HepG2 (cell line): ENCODE measurements around the gene TNS4. TPM values are rescaled to one million over a fixed set of nuclear protein-coding genes. Genes with fewer than 3 reads are reported as not detected.

Source experiments
- CREM ChIP-seq, 2 experiments: sonication (generic) in 1 of 2; formaldehyde crosslinking in 1 of 2; IDR thresholded peaks; 2 replicates each; pipeline versions ENCODE4 v1.4.0 to v1.6.1; 2016 to 2020; ENCODE audit warnings: antibody characterized with exemption in 1 of 2, mild to moderate bottlenecking in 1 of 2, missing genetic modification reagents in 1 of 2
- CSRNP2 ChIP-seq: sonication (generic); formaldehyde crosslinking; conservative IDR thresholded peaks from 2 replicates; pipeline ENCODE4 v1.8.0; 2022; ENCODE audit warnings: low read depth, missing genetic modification reagents
- GABPA ChIP-seq, 2 experiments: IDR thresholded peaks; 2 replicates each; pipeline ENCODE4 v1.6.1; 2011 to 2016; ENCODE audit warnings: low read depth in 2 of 2, low read length in 1 of 2, missing biosample characterization in 1 of 2, missing genetic modification characterization in 1 of 2
- HOMEZ ChIP-seq: IDR thresholded peaks from 2 replicates; pipeline ENCODE4 v1.6.1; 2016; ENCODE audit warnings: low read depth
- IKZF4 ChIP-seq: sonication (generic); formaldehyde crosslinking; IDR thresholded peaks from 2 replicates; pipeline ENCODE4 v1.5.1; 2020; ENCODE audit warnings: borderline replicate concordance, mild to moderate bottlenecking, low read depth, missing genetic modification reagents; ENCODE audit errors: not compliant biosample characterization
- SMC3 ChIP-seq: IDR thresholded peaks from 2 replicates; pipeline ENCODE4 v1.6.1; 2011; ENCODE audit warnings: low read length, improper control_type of control experiment
- SP2 ChIP-seq: sonication (generic); formaldehyde crosslinking; IDR thresholded peaks from 2 replicates; pipeline ENCODE4 v1.5.1; 2020; ENCODE audit warnings: mild to moderate bottlenecking, missing genetic modification reagents
- ZFAT ChIP-seq: sonication (generic); formaldehyde crosslinking; conservative IDR thresholded peaks from 2 replicates; pipeline ENCODE4 v1.8.1; 2023; ENCODE audit warnings: missing genetic modification reagents, inconsistent platforms
- ZFP37 ChIP-seq: sonication (generic); formaldehyde crosslinking; IDR thresholded peaks from 2 replicates; pipeline ENCODE4 v1.4.0; 2020; ENCODE audit warnings: missing genetic modification reagents, borderline replicate concordance
- ZNF460 ChIP-seq: sonication (generic); formaldehyde crosslinking; IDR thresholded peaks from 2 replicates; pipeline ENCODE4 v1.5.1; 2020; ENCODE audit warnings: missing genetic modification reagents, mild to moderate bottlenecking, borderline replicate concordance
- ZNF775 ChIP-seq: sonication (generic); formaldehyde crosslinking; IDR thresholded peaks from 2 replicates; pipeline ENCODE4 v1.4.0; 2020; ENCODE audit warnings: missing genetic modification reagents, mild to moderate bottlenecking, moderate library complexity, borderline replicate concordance
- ZSCAN21 ChIP-seq: sonication (generic); formaldehyde crosslinking; IDR thresholded peaks from 2 replicates; pipeline ENCODE4 v1.8.0; 2022; ENCODE audit warnings: mild to moderate bottlenecking, missing genetic modification reagents, moderate library complexity, borderline replicate concordance
- polyA plus RNA-seq, 8 experiments: library from polyadenylated mRNA; depleted of rRNA in 3 of 8; stranded (reverse) in 7 of 8; unstranded in 1 of 8; fragments of >200 nt; fragmentation: Illumina TruSeq in 4 of 8; extraction: Trizol in 4 of 8; gene quantifications; 2 replicates each; pipeline versions ENCODE4 v1.2.1 to v1.2.3, GENCODE V29; 2011 to 2016; ENCODE audit warnings: low read depth in 4 of 8, missing spikeins in 1 of 8, mixed read lengths in 1 of 8; ENCODE audit not compliant: insufficient read depth in 1 of 8
- total RNA-seq, 5 experiments: library from RNA; depleted of rRNA; stranded (reverse); fragments of >200 nt; fragmentation: Illumina TruSeq; extraction: Trizol; gene quantifications; 2 replicates each; pipeline ENCODE4 v1.2.3, GENCODE V29; 2016; ENCODE audit warnings: low read depth in 1 of 5
- TF ChIP-seq, protein P1 (sequence below): IDR thresholded peaks from 2 replicates; pipeline ENCODE4 v1.4.0; 2020; ENCODE audit warnings: mild to moderate bottlenecking, missing genetic modification reagents
- TF ChIP-seq, protein P2 (sequence below): sonication (generic); formaldehyde crosslinking; IDR thresholded peaks from 2 replicates; pipeline ENCODE4 v1.9.0; 2021; ENCODE audit warnings: missing genetic modification reagents, borderline replicate concordance
- TF ChIP-seq, protein P3 (sequence below): sonication (generic); formaldehyde crosslinking; IDR thresholded peaks from 2 replicates; pipeline ENCODE4 v1.4.0; 2020; ENCODE audit warnings: mild to moderate bottlenecking, low read depth, missing genetic modification reagents

Gene TNS4
- total and polyA plus RNA-seq, 2 of the 13 experiments (the other 11 are each of a cell fraction or from before 2014, with no cell fraction given), result 0.58 to 2.1 TPM

DNA sequence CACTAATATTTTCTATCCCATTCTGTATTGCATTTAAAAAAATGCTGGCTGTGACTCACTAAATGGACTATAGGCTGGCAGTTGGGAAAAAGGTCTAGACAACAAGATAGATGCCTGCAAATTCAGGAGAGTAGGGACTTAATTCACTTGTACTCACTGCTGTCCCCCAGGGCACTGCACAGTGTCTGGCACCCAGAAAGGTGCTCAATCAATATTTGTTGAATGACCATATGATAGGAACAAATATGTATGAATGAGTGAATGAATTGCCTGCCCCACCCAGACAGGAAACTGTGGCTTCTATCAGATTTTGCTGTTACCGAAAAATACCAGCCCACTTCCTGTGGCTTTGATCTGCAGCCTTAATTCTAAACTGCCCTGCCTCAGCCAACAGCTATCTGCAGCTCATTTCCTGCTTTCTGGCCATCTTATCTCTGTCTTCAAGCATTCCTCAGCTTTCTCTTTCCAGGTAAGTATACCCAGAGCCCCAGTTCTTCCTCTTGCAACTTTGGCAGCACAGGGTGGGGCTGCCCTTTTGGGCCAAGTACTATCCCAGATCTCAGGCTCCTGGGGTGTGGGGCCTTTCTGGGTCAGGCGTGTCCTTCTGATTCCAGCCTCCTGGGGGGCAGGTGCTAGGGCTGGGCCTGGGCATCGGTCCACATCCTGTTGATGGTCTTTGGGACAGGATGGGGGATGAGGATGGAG lies 15.3 kb upstream of the TNS4 start (continued):
- TF ChIP-seq, protein P1, sequence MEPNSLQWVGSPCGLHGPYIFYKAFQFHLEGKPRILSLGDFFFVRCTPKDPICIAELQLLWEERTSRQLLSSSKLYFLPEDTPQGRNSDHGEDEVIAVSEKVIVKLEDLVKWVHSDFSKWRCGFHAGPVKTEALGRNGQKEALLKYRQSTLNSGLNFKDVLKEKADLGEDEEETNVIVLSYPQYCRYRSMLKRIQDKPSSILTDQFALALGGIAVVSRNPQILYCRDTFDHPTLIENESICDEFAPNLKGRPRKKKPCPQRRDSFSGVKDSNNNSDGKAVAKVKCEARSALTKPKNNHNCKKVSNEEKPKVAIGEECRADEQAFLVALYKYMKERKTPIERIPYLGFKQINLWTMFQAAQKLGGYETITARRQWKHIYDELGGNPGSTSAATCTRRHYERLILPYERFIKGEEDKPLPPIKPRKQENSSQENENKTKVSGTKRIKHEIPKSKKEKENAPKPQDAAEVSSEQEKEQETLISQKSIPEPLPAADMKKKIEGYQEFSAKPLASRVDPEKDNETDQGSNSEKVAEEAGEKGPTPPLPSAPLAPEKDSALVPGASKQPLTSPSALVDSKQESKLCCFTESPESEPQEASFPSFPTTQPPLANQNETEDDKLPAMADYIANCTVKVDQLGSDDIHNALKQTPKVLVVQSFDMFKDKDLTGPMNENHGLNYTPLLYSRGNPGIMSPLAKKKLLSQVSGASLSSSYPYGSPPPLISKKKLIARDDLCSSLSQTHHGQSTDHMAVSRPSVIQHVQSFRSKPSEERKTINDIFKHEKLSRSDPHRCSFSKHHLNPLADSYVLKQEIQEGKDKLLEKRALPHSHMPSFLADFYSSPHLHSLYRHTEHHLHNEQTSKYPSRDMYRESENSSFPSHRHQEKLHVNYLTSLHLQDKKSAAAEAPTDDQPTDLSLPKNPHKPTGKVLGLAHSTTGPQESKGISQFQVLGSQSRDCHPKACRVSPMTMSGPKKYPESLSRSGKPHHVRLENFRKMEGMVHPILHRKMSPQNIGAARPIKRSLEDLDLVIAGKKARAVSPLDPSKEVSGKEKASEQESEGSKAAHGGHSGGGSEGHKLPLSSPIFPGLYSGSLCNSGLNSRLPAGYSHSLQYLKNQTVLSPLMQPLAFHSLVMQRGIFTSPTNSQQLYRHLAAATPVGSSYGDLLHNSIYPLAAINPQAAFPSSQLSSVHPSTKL, result peak; percentile 83; the same call in 1 of the 2 replicates
- no peak for TF ChIP-seq SMC3
- no peak for TF ChIP-seq SP2 (CRISPR knock-in tag)
- no peak for TF ChIP-seq CSRNP2
- no peak for TF ChIP-seq ZFAT (CRISPR knock-in tag)
- no peak for TF ChIP-seq HOMEZ (CRISPR knock-in tag)
- TF ChIP-seq ZFP37 (CRISPR knock-in tag), result no peak
- TF ChIP-seq, protein P2, sequence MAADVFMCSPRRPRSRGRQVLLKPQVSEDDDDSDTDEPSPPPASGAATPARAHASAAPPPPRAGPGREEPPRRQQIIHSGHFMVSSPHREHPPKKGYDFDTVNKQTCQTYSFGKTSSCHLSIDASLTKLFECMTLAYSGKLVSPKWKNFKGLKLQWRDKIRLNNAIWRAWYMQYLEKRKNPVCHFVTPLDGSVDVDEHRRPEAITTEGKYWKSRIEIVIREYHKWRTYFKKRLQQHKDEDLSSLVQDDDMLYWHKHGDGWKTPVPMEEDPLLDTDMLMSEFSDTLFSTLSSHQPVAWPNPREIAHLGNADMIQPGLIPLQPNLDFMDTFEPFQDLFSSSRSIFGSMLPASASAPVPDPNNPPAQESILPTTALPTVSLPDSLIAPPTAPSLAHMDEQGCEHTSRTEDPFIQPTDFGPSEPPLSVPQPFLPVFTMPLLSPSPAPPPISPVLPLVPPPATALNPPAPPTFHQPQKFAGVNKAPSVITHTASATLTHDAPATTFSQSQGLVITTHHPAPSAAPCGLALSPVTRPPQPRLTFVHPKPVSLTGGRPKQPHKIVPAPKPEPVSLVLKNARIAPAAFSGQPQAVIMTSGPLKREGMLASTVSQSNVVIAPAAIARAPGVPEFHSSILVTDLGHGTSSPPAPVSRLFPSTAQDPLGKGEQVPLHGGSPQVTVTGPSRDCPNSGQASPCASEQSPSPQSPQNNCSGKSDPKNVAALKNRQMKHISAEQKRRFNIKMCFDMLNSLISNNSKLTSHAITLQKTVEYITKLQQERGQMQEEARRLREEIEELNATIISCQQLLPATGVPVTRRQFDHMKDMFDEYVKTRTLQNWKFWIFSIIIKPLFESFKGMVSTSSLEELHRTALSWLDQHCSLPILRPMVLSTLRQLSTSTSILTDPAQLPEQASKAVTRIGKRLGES (CRISPR knock-in tag), result no peak
- no peak for TF ChIP-seq GABPA (IDR thresholded peaks at IDR 0.05; ENCODE audit: low read depth, low read length)
- TF ChIP-seq GABPA (CRISPR knock-in tag; IDR thresholded peaks at IDR 0.05; ENCODE audit: low read depth), result peak; percentile 45
- TF ChIP-seq ZNF460 (CRISPR knock-in tag), result no peak
- peak; percentile 56 for TF ChIP-seq CREM (IDR thresholded peaks at IDR 0.05)
- no peak for TF ChIP-seq CREM (CRISPR knock-in tag; IDR thresholded peaks at IDR 0.05)
- TF ChIP-seq ZNF775, result no peak
- no peak for TF ChIP-seq IKZF4 (CRISPR knock-in tag)
- TF ChIP-seq ZSCAN21 (CRISPR knock-in tag), result no peak
- TF ChIP-seq, protein P3, sequence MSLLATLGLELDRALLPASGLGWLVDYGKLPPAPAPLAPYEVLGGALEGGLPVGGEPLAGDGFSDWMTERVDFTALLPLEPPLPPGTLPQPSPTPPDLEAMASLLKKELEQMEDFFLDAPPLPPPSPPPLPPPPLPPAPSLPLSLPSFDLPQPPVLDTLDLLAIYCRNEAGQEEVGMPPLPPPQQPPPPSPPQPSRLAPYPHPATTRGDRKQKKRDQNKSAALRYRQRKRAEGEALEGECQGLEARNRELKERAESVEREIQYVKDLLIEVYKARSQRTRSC, result no peak
